GM19351 (cell line): ENCODE measurements around the gene CIROP.

Experiments
- ATAC-seq: cut with Tn5 transposase; IDR thresholded peaks from one replicate; pipeline ENCODE4 v1.9.1; 2021; ENCODE audit warnings: mild to moderate bottlenecking, moderate library complexity; ENCODE audit not compliant: unreplicated experiment

Gene CIROP

DNA sequence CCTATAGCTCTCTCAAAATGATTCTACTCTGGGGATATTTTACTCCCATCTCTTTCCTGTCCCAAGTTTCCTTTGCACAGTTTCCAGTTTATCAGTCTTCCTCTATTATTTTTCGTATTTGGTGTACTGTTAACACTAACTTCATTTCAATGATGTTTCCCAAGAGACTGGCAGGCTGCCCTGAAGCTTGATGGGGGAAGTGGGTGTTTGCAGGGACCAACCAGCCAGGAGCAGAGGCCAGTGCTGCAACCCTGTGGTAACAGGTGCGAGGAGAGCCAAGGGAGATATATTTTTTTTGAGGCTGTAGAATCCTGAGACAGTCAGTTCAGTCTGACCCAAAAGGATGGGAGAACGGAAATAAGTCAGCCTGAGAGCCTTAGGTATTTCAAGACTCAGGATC is 26.1 kb upstream of the CIROP start:
- no peak for ATAC-seq

DNA sequence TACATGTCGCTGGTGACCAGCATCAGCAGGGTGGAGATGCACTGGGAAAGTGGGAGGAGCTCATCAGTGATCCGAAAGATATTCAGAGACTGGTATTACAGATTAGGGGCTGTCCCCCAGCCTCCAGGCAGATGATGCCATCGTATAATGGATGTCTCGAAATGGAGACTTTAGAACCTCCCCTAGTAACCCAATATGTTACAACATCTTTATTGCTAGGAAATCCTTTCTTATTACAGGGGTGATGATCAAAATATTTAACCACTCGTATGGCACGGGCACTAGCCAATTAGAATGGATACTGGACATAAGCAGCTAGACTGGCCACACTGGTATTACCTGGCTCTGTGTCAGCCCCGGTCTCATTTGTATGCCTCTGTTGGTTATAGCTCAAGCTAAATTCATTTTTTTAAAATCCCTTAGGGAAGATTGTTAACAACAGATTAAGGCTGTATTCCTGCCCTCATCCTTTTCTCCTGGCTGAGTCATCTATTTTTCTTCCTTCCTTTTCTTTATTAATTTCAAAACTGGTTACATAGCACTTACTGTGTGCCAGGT is 25.0 kb upstream of the CIROP start:
- ATAC-seq, result no peak

DNA sequence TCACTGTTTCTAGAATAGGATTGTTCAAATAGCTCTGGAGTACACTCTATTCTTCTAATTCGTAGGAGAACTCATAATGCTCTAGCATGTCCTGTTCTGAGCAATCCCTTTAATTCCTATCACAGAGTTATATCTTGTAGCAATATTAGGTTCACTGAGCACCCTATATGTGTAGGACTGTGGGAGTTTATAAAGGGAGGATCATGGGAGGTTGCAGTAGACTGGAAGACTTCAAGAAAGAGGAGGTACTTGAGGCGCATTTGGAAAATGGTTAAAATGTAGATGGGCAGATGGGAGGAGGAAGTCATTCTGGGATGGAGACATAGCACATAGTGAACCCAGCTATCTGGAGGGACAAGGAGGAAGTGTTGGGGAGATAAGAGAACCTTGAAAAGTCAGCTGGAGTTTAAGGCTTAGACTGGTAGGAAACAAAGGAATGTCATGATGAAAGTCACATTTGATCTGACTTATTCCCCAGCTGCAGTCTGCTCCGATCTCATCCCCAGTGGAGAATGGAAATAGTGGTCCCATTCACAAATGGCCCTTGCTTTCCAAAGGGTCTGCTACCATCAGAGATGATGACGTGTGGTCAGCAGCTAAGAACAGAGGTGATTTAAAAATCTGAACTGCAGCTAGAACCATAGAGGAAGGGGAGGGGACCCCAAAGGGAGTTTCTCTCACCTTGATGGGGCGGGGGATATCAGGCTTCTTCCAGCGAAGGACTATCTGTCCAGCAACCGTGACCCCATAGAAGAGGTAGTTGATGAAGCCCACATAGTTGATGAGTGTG is 24.4 kb upstream of the CIROP start:
- ATAC-seq, result no peak

DNA sequence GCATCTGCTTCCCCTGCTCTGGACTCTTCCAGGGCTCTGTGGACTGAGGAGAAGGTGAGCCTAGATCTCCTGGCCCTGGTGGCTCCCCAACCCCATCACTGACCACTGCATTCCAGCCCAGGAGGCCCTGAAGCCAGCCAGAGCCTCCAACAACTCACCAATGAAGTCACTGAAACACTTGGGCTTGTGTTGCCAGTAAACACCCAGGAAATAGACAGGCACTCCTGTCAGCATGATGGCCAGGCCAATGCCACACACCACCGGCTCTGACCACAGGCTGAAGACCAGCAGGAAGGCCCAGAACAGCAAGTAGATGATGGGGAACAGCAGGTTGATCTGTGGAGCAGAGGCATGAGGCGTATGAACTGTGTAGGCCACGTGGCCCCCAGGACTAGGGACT is 23.1 kb upstream of the CIROP start:
- ATAC-seq, result no peak

DNA sequence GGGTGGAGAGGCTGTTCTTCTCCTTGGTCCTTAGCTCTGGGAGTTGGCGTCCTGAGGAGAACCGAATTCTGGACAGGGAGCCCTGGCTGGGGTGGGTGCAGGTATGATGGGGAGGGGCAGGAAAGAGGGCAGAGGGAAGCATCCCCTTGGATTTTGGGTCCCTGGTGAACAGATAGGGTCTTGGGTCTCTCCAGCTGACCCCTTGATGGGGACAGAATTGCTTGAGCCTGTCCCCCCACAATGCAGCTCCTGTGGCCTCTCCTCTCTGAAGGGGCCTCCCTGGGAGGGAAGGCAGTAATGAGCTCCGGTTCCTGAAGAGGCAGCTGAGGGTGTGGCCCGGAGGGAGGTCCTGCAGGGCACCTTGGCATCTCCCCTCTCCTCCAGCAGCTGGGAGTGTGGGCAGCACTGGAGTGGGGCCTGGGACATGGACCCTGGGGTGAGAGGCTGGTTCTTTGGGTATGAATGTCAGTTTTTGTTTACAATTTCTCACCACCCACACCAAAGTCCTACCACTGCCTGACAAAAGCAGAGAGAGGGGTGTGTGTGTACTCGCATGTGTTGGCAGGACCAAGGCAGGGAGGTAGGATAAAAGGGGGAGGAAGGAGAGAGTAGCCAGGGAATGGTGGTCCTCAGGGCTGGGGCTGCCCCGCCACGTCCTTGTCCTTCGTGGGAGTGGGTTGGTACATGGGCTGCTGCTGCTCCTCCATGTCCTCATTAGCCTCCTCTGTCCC is 21.9 kb upstream of the CIROP start:
- no peak for ATAC-seq

DNA sequence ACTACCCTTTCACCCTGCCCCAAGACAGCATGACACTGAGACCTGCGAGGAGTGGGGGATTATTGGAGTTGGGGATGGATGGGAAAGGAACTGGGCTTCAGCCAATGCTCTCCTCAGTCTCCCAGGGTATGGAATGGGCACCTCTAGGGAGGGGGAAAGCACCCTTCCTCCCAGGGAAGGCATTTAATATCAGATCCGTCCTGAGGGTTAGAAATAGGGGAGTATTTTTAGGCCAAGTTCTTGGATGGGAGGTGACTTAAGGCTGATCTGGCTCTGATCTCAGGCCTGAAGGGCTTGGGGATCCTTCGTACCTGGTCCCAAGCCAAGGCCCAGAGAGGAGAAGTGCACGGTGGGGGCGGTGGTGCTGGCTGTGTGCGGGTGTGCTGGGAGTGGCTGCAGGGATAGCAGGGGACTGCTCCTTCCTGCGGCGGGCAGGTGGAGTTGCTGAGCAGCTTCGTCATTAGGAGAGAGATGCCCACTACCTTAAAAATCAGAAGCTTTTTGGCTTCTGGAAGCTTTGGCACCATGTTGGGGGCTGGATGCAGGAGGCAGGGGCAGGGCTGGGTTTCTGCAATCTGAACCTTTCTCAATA is 21.2 kb upstream of the CIROP start:
- ATAC-seq, result no peak

DNA sequence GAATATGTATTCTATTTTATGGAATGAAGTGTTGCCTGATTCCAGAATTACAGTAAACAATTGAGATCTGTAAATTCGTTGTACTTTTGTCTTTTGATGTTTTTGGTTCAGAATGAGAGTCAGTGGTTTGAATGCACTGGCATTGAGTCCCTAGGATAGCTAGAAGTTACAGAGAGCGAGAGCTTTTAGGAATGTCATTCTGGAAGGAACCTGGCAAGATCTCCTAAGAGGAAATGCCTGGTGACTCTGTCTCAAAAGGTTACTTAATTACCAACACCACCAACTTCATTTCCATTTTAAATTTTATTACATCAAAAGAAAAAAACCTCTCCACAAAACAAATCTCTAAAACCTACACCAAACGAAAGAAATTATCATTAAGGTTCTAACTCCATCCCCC is 20.2 kb upstream of the CIROP start:
- no peak for ATAC-seq

DNA sequence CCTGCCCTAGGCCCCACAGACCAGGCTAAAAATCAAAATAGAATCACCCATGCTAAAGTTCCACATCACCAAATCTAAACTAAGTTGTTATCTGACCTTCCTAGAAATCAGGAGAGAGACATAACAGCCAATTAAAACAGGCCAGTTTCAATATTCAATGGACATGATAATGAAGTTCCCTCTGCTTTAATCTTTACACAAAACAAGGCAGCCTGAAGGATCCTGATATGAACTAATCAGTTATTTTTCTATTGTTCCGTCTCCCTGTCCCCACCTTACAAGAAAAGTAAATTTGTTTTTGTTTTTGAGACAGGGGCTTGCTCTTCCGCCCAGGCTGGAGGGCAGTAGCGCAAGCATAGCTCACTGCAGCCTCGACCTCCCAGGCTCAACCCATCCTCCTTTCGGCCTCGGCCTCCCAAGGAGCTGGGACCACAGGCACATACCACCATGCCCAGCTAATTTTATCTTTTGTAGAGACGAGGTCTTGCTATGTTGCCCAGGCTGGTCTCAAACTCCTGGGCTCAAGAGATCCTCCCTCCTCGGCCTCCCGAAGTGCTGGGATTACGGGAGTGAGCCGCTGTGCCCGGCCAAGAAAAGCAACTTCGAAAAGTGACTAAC is 19.7 kb upstream of the CIROP start:
- ATAC-seq, result no peak

DNA sequence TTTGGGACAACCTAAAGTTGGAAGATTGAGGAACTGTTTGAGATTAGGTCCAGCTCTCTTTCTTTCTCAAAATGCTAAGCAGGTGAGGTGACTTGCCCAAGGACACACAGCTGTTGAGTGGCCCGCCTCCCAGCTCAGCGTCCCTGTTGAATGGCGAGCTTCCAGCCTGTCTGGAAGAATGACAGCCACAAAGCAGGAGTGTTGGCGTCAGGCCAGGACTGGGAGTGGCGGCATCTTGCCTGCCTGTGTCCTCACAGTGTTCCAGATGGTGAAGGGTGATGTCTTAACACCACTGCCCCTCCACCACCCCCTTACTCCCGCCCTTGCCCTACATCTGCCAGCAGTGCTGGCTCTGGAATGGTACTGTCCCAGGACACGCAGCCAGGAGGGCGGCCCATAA is 18.6 kb upstream of the CIROP start:
- ATAC-seq, result no peak

DNA sequence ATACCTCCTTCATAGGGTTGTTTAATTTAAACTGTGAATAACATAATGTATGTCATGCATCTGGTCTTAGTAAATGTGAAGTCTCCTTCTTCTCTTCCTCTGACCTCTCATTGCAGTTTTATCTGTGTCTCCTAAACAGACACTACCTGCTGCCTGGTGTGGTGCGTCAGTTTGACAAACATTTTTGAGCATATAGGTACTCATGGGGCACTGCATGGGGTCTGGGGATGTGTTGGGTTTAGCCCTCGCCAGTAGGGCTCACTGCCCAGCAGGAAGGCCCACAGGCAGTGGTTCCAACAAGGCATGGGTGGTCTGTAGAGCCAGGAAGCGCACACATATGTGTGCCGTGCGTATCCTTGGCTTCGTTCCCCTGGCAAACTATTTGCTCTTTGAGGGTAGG is 17.3 kb upstream of the CIROP start:
- no peak for ATAC-seq

DNA sequence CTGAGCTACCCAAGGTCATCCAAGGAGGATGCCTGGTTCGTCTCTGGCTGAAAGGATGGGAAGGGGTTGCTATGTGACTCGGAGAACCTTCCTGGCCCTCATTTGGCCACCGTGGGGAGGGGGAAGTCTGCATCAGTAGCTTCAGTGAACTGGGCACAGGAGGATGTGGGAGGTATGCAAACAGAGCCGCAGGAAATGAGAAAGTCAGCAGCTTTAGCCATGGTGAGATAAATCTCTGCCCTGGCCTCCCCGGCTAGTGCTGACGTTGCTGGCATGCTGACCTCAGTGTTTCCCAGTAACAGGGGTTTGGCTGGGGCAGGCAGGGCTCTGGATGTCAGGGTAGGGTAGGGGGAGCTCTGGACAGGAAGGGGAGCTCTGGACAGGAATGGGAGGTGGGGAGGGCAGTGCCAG is 16.6 kb upstream of the CIROP start:
- peak; percentile 56 for ATAC-seq

DNA sequence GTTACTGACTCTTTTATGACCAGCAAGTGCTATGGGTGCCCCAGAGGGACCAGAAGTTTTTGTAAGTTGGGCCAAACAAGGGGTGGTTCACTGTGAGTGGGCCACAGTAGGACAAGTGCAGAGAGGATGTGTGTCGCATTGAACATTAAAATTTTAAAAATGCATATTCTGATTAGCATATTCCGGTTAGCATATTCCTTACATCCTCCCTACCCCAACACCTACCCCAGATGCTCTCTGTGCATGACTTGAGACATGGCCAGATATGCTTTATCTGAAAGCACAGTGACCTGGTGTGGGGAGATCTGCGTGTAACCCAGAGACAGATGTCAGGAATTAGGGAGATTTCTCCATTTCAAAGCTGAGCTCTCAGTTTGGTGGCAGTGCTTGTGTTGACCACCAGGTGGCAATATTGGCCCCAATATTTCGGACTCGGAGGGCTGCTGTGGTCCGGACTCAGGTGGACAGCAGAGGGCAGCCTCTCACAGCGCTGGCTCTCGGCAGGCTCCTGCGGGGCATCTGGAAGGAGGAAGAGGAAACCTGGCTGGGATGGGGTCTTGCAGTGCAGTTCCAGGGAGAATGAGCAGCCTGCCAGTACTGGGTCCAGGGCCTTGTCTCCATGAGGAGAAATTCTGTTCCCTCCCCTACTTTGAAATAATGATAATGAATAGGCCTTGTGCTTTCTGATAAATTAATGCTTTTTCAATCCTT is 15.9 kb upstream of the CIROP start:
- peak; percentile 74 for ATAC-seq

DNA sequence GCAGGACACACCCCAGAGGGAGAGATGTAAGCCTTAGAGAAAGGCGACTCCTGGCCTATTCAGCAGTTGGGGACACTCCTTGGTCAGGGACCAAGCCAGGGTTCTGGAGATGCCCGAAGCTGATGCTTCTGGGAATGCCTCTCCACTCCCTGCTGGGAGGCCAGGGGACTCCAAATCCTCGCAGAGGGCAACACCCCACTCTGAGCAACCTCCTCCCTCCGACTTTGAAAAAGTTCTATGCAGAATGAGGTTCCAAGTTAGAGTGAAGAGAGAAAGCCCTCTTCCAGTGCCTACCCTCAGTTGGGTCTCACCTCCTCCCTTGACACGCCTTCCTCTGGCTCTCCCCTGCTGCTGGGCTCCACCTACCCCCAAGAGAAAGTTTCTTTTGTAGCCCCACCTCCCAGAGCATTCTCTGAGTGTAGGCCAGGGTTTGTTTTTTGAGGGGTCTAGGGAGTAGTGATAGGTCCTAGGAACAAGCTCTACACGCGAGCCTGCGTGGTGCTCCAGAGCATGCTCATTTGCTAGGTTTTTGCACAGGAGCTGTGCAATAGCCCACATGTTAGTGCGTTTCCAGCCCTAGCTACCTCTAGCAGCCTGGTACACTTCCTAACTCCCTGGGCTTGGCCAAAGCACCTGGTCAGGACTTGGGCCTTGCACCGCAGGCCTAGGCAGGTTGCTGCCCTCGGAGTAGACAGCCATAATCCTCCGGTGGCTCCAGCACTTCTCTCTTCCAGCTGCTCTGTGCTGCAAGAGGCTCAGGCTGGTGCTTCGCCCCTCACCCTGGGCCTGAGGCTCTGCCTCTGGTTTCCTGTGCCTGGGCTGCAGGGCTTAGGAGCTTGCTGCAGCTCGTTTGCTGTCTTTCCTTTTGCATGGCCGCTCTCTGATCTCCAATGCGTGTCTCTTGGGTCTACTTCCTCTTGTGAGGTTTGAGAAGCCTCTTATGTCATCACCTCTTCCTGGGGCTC is 14.9 kb upstream of the CIROP start:
- no peak for ATAC-seq

DNA sequence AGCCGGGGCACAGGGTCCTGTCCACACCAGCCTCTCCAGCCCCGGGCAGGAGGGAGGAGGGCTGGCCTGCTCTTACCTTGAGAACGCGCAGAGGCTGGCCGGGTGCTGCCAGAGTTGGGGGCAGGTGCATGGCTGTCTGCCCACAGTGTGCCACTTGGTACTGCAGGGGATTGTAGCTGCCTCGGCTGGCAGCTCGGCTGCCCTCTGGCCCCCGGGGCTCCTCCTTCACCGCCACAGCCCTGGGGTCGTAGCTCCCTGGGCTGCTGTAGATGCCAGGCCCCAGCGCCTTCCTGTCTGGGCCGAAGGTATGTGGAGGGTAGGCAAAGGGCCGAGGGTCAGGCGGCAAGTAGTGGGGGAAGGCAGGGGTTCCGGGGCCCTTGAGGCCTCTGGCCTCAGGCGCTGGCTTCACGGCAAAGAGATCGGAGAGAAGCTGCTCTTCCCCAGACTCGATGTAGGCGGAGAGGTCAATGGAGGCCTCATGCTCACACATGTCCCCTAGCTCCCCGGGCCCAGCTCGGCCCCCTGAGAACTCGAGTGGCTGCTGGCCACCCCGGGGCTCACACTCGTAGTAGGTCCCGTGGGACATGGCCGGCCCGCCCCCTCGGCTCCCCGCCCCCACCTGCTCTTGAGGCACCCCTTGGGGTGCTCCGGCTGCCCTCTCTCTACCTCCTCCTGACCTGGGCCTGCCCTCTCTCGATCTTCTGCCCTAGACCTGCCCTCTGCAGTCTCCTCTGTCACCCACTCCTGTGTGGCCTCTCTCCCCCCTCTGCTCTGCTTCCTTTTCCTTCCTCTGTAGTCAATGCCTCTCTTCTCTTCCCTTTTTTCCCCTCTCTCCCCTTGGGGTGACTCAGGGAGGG is 13.9 kb upstream of the CIROP start, which contains the start of gene CEBPE:
CEBPE (minus strand) TSS at position 750 of the 857 bp plus-strand sequence; CDS start at position 586, 164 bp downstream.
- ATAC-seq, result no peak

DNA sequence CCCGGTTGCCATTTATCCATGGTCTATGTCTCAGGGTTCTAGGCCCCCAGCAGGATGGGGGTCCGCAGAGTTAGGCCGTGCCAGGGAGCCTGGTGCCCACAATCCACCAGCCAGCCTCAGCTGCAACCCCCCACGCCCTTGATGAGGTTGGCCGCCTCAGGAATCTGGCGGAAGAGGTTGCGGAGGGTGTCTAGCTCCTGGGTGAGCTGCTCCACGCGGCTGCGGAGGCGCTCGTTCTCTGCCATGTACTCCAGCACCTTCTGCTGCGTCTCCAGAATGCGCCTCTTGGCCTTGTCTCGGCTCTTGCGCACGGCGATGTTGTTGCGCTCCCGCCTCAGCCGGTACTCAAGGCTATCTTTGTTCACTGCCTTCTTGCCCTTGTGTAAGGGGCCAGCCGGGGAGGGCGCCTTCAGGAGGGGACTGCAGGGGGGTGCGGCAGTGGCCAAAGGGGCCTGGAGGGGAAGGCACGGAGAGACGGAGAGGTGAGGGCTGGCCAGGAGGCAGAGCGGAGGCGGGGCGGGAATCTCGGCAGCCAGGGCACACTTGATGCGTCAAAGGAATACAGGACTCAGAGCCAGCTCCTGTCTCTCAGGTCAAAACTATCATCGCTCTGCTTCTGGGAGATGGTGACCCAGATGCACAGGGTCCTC is 12.7 kb upstream of the CIROP start:
- no peak for ATAC-seq

DNA sequence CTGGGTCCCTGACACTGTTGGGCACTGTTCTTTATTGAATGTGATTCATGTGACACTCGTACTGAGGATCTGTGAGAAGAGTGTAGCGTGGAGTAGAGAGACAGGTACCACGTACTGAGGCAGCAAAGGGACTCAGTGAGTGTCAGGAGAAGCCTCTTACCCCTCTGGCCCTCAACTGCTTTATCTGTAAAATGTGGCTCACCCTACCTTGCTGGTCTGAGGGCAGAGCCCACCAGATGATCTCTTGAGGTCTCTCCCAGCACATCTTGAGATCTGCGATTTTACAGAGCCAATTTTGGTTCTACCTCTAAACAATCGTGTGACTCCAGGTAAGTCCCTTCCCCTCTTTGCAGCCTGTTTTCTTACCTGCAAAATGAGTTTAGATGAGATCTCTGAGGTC is 11.1 kb upstream of the CIROP start:
- ATAC-seq, result no peak

DNA sequence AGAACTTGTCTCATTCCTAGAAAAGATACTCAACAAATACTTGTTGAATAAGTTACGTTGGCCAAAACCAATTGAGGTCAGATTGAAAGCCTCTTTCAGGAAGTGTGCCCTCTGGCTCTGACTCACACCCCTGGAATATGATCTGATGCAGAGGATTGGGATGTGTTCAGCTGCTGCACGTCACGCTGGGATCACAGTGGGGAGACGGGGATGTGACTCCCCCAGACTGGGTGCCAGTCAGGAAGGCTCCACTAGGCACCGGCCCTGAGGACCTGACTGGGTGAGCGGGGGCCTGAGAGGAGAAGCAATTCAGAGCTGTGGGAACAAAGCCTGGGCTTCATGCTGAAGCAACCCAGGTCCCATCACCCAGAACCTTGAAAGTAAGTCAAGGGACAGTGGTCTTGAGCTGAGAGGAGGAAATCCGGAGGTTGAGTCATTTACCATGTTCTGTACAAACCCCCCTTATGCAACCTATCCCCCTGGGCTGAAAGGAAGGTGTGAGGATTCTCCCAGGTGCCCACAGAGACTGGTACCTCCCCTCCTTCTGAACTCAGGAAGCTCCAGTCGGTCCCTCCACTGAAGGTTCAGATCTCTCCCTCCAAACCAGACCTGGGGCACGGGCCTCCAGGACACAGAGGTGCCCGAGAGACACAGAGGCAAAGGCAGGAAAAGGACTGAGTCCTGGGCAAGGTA is 10.4 kb upstream of the CIROP start:
- no peak for ATAC-seq

DNA sequence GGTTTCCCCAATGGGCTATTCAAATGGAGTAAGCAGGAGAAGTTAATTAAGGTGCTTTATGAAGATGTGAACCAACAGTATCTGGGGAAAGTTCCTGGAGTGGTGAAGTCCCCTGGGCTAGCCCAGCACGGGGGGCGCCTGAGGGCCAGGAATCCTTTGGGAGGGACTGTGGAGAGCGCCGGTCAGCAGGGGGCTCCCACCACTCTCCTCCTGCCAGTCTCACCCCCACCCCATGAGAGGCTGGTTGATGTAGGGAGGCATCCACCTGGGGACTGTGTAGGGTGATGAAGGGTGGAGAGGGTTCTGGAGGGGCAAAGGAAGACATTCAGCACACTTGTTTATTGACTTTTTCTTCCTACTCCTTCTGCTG is 9.9 kb upstream of the CIROP start:
- ATAC-seq, result no peak
